Immature natural killer cell (primary cell): ENCODE data around the gene CHST15. TPM values are rescaled to one million over a fixed set of nuclear protein-coding genes. Genes with fewer than 3 reads are reported as not detected.
"Not testable (repeated sequence)": the region's sequence is repeated elsewhere in the genome, so short reads cannot be mapped to it uniquely, and the experiment has no call there.

Experiments
- DNase-seq, 3 donors: peaks; one replicate each; pipeline ENCODE4 v3.0.0; 2022; ENCODE audit warnings: mixed read lengths in 1 of 3
- H3K27ac Mint-ChIP-seq, 6 donors: one replicate each; pipeline ENCODE4 v1.8.0; 2020; ENCODE audit warnings: mixed read lengths in 6 of 6, mild to moderate bottlenecking in 5 of 6, inconsistent platforms in 4 of 6, moderate library complexity in 3 of 6
- H3K27me3 Mint-ChIP-seq, 3 donors: one replicate each; pipeline ENCODE4 v1.8.0; 2020 to 2021; ENCODE audit warnings: low read depth in 3 of 3, mild to moderate bottlenecking in 3 of 3, mixed read lengths in 3 of 3, moderate library complexity in 3 of 3, inconsistent platforms in 1 of 3
- H3K36me3 Mint-ChIP-seq, 3 donors: one replicate each; pipeline ENCODE4 v1.8.0; 2020; ENCODE audit warnings: mixed read lengths in 3 of 3, inconsistent platforms in 2 of 3, mild to moderate bottlenecking in 2 of 3
- H3K4me1 Mint-ChIP-seq, 2 donors: one replicate each; pipeline ENCODE4 v1.8.0; 2020; ENCODE audit warnings: inconsistent platforms in 2 of 2, mild to moderate bottlenecking in 2 of 2, mixed read lengths in 2 of 2, moderate library complexity in 1 of 2
- H3K4me3 Mint-ChIP-seq, 5 donors: one replicate each; pipeline ENCODE4 v1.8.0; 2020; ENCODE audit warnings: mild to moderate bottlenecking in 5 of 5, mixed read lengths in 5 of 5, inconsistent platforms in 3 of 5, moderate library complexity in 3 of 5
- H3K9me3 Mint-ChIP-seq, 6 donors: one replicate each; pipeline ENCODE4 v1.8.0; 2020; ENCODE audit warnings: mild to moderate bottlenecking in 6 of 6, mixed read lengths in 6 of 6, inconsistent platforms in 4 of 6, moderate library complexity in 3 of 6
- polyA plus RNA-seq, 3 donors: library from polyadenylated mRNA; unstranded; fragments of 300-500 nt; fragmentation: Illumina TruSeq; gene quantifications; one replicate each; pipeline ENCODE4 v1.2.3, GENCODE V29; 2021

CHST15 gene
- polyA plus RNA-seq, 3 donors from 2014 or later: 0.07 to 0.20 (median 0.08) TPM

DNA sequence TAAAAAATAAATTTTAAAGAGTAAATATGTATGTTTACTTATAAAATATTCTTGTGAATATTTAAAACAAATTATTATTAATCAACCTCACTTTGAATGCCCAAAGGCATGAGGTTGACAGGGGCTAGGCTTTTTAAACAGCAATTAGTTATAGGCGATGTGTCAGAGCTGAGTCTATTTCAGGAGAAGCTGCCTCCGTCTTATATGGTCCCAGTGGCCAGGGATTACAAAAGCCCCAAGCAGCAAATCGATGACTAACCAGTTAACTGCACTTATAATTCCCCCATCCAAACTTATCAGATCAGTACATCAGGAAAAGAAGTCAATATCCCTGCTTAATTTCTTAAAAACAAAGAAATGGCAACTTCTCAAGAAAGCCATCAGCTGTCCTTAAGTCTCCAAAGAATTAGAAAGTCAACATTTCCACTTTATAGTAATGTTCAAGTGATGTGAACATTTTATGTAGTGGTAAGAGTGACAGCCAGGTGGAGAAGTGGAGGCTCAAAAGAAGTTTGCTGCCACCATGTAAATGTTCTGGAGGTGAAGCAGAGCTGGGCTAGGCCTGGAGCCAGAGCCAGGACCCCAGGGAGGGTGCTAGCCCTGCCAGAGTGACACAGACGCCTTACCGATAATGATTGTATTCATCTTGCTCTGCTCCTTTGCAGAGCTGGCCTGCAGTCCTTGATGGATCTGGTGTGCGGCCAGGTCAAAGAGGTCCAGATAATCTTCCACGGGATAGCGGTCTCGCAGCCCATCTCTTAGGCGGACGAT lies 51.5 kb downstream of the CHST15 start:
- H3K4me1 Mint-ChIP-seq: no peaks in the 10 kb centered on the region
- no peak overlapping the region for H3K27ac Mint-ChIP-seq
- no peaks in the 10 kb centered on the region for H3K36me3 Mint-ChIP-seq
- no peak for DNase-seq
- no peak overlapping the region for H3K4me3 Mint-ChIP-seq
- no peaks in the 10 kb centered on the region for H3K9me3 Mint-ChIP-seq
- peaks cover 2 to 10% (median 6%) of the 10 kb centered on the region in 3 donors for H3K27me3 Mint-ChIP-seq

DNA sequence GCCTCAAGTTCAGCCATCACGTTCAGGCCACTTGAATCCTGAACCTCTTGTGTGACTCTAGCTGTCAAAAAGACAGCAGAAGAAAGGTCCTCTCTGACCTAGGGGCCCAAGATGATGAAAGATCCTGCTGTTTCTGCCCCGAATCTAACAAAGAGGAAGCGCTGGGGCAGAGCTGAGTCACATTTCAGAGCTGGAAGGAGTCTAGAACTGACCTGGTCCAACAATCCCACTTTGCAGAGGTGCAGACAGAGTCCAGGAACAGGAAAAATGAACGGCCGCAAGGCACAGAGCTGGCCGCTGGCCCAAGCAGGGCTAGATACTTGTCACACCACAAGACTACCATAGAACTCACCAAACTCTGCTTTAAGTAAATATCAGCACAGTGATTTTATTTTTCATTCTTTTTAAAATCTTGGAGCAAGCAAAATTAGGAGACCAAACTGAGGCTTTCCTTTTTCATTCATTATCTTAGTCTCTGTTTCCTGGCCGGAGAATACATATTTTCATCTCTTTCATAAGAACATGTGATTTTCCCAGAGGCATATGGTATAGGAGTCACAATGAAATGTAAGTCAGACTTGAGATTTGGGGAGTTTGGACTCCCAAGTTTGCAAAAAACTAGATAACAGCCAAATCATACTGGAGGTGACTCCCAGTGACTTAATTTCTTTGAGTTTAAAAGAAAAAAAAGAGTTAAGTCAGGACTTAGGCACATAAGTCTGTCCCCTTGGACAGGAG lies 52.8 kb downstream of the CHST15 start:
- Mint-ChIP-seq H3K27ac (no peak overlapping the region), H3K9me3 (no peaks in the 10 kb centered on the region), H3K4me1 (peaks cover 3 to 6% of the 10 kb centered on the region in 2 donors), H3K36me3 (no peaks in the 10 kb centered on the region), H3K27me3 (peaks cover 3 to 10% (median 7%) of the 10 kb centered on the region in 3 donors), H3K4me3 (no peak overlapping the region)
- DNase-seq: no peak

DNA sequence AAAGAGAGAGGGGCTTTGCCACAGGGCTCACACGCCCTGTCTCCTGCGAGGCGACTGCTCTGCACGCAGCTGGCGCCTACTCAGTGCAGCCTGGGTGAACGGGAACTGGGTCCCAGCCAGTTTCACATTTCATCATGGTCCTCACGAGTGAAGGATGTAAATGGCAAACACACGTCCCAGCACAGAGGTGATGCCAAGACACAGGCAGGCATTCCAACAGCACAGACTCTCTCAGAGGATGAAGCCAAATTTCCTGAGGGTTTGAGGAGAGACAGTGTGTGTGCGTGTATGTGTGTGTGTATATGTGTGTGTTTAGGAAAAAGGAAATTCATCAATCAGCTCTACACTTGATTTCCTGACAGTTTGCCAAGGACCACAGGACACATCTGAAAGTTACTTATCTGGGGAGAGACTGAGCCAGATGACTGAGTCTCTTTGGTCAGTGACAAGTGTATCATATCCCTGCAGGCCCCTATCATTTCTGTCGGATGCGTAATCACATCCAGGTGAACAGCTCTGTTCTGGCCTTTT lies 53.9 kb downstream of the CHST15 start:
- Mint-ChIP-seq H3K27ac (no peak overlapping the region), H3K9me3 (no peaks in the 10 kb centered on the region)

DNA sequence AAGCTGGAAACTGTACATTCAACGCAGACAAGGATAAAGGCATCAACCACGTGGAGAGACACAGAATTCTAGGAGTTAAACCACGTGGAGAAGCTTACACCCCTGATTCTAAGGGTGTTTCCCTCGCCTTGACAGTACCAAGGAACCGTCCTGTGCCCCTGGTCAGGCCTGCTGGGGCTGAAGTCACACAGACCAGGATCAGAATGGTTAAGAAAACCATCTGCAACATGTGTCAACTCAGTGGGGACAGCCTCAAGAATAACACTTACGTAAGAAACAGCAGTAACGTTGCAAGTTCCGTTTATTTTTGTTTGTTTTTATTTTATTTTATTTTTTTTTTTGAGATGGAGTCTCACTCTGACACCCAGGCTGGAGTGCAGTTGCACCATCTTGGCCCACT lies 55.6 kb downstream of the CHST15 start:
- H3K4me3 Mint-ChIP-seq: no peak overlapping the region
- DNase-seq: no peak
- no peaks in the 10 kb centered on the region for H3K36me3 Mint-ChIP-seq
- no peak overlapping the region for H3K27ac Mint-ChIP-seq
- peaks cover 5 to 9% of the 10 kb centered on the region in 2 donors for H3K4me1 Mint-ChIP-seq
- peaks cover 5 to 8% (median 6%) of the 10 kb centered on the region in 3 donors for H3K27me3 Mint-ChIP-seq
- no peaks in the 10 kb centered on the region for H3K9me3 Mint-ChIP-seq

More for the DNA sequence above, 53.9 kb downstream of the CHST15 start:
- Mint-ChIP-seq H3K4me1 (peaks cover 5 to 9% of the 10 kb centered on the region in 2 donors), H3K36me3 (no peaks in the 10 kb centered on the region), H3K27me3 (peaks cover 5 to 12% (median 6%) of the 10 kb centered on the region in 3 donors), H3K4me3 (no peak overlapping the region)
- no peak for DNase-seq

DNA sequence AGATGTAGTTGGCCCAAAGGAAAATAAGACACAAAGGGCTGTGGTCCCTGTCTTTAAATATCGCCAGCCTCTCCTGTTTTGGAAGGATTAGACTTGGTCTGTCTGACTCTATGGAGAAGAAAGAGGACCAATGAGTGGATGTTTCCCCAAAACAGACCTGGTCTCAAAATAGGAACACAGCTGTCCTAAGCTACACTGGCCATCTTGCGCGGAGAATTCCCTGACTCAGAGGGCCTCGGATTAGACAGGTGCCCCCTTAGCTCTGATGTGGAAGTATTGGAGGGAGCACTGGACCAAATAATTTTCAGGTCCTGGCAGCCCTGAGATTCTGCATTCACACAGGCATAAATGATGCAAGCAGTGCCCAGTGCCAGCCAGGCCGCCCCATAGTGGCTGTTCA lies 56.1 kb downstream of the CHST15 start:
- Mint-ChIP-seq H3K27ac (no peak overlapping the region), H3K4me3 (no peak overlapping the region), H3K36me3 (no peaks in the 10 kb centered on the region), H3K9me3 (no peaks in the 10 kb centered on the region), H3K27me3 (peaks cover 5 to 8% (median 5%) of the 10 kb centered on the region in 3 donors), H3K4me1 (peaks cover 5 to 9% of the 10 kb centered on the region in 2 donors)
- DNase-seq: no peak

DNA sequence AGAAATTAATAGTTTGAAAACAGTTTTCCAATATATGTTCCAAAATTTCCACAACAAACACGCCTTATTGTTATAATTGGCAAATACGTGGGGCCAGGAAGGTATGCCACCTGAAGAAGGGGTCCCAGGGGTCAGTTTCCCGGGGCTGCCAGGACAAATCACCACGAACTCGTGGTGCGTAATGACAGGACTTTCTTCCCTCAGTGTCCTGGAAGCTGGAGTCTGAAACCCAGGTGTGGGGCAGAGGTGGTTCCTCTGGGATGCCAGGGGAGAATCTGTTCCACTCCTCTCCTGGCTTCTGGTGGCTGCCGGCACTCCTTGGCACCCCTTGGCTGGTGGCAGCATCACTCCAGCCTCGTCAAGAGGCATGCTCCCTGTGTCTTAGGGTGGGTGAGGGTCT lies 56.7 kb downstream of the CHST15 start:
- peaks cover 5 to 6% (median 5%) of the 10 kb centered on the region in 3 donors for H3K27me3 Mint-ChIP-seq
- peaks cover 5 to 9% of the 10 kb centered on the region in 2 donors for H3K4me1 Mint-ChIP-seq
- no peak overlapping the region for H3K4me3 Mint-ChIP-seq
- H3K27ac Mint-ChIP-seq: no peak overlapping the region
- H3K9me3 Mint-ChIP-seq: no peaks in the 10 kb centered on the region
- H3K36me3 Mint-ChIP-seq: no peaks in the 10 kb centered on the region
- no peak for DNase-seq

DNA sequence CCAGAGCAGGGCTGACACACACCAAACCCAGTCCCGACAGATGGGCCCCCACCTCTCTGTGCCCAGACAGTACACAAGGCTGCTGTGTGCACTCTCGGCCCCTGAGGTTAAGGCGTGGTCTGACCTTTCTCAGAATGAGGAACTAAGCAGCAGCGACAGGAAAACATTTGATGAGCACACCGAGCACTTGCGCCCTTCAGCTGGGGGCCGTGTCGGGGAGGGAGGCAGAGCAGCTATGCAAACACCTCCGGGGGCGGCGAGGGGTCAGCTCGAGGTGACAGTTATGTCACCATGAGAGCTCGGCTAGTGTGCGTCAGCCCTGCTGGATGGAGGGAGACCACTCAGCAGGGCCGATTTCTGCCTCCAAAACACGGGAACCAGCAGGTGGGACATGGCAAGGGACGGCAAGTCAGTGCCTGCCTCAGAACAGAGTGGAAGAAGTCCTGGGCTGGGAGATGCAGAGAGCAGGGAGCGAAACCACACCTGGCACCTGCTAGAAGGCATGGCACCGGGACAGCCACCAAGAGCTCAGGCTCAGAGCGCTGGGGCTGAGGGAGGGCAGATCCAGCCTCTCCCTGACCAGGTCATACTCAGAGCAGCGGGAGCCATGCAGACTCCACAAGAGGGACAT lies 57.4 kb downstream of the CHST15 start:
- H3K27me3 Mint-ChIP-seq: peaks cover 5 to 6% (median 5%) of the 10 kb centered on the region in 3 donors
- H3K36me3 Mint-ChIP-seq: no peaks in the 10 kb centered on the region
- H3K9me3 Mint-ChIP-seq: no peaks in the 10 kb centered on the region
- H3K4me1 Mint-ChIP-seq: peaks cover 5 to 9% of the 10 kb centered on the region in 2 donors
- peak overlapping the region in 5 of 6 donors; percentile 19 to 59 (median 38) for H3K27ac Mint-ChIP-seq
- DNase-seq: peak in 2 of 3 donors; percentile 6 to 22
- peak overlapping the region in 1 of 5 donors; percentile 6 for H3K4me3 Mint-ChIP-seq

DNA sequence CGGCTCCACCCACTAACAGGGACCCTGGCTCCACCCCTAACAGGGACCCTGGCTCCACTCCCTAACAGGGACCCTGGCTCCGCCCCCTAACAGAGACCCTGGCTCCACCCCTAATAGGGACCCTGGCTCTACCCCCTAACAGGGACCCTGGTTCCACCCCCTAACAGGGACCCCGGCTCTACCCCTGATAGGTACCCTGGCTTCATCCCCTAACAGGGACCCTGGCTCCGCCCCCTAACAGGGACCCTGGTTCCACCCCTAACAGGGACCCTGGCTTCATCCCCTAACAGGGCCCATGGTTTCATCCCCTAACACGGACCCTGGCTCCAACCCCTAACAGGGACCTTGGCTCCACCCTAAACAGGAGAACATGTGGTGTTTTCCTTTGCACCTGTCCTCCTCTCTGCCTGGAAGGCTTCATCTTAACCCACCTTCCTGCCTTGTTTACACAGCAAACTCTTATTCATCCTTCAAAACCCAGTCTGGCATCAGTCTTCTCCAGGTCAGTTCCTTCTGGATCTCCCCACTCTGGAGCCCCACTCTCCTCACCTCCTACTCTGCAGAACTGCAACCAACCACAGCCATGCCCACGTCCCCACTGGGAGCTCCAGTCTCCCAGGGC lies 58.0 kb downstream of the CHST15 start:
- H3K27me3 Mint-ChIP-seq: peaks cover 4 to 6% (median 5%) of the 10 kb centered on the region in 3 donors
- no peak for DNase-seq
- H3K36me3 Mint-ChIP-seq: no peaks in the 10 kb centered on the region
- H3K4me3 Mint-ChIP-seq: peak overlapping the region in 1 of 5 donors; percentile 6
- peak overlapping the region in 5 of 6 donors; percentile 19 to 59 (median 38) for H3K27ac Mint-ChIP-seq
- peaks cover 5 to 9% of the 10 kb centered on the region in 2 donors for H3K4me1 Mint-ChIP-seq
- no peaks in the 10 kb centered on the region for H3K9me3 Mint-ChIP-seq

DNA sequence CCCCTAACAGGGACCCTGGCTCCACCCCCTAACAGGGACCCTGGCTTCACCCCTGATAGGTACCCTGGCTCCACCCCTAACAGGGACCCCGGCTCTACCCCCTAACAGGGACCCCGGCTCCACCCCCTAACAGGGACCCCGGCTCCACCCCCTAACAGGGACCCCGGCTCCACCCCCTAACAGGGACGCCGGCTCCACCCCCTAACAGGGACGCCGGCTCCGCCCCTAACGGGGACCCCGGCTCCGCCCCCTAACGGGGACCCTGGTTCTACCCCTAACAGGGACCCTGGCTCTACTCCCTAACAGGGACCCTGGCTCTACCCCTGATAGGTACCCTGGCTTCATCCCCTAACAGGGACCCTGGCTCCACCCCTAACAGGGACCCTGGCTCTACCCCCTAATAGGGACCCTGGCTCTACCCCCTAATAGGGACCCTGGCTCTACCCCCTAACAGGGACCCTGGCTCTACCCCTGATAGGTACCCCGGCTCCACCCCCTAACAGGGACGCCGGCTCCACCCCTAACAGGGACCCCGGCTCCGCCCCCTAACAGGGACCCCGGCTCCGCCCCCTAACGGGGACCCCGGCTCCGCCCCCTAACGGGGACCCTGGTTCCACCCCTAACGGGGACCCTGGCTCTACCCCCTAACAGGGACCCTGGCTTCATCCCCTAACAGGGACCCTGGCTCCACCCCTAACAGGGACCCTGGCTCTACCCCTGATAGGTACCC lies 58.7 kb downstream of the CHST15 start:
- H3K27me3 Mint-ChIP-seq, H3K4me3 Mint-ChIP-seq, H3K9me3 Mint-ChIP-seq, H3K36me3 Mint-ChIP-seq, H3K4me1 Mint-ChIP-seq, DNase-seq, H3K27ac Mint-ChIP-seq: not testable (repeated sequence)

DNA sequence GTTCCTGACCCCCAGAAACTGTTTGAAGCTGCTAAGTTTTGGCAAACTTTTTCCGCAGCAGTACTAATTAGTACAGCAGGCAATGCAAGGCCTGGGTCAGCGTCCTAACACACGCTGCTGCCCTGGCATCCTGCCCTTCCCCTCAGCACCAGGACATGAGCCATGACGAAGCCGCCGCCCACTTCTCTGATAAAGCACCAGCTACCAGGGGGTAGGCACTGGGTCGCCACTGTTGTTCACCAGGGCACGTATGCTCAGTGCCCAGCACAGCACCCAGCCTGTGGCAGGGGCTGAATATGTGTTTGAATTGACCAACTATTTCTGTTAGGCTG lies 59.5 kb downstream of the CHST15 start:
- H3K27ac Mint-ChIP-seq: no peak overlapping the region
- H3K9me3 Mint-ChIP-seq: no peaks in the 10 kb centered on the region
- peaks cover 3 to 4% (median 3%) of the 10 kb centered on the region in 3 donors for H3K27me3 Mint-ChIP-seq
- H3K36me3 Mint-ChIP-seq: no peaks in the 10 kb centered on the region
- peaks cover 5 to 9% of the 10 kb centered on the region in 2 donors for H3K4me1 Mint-ChIP-seq
- no peak for DNase-seq
- H3K4me3 Mint-ChIP-seq: no peak overlapping the region

DNA sequence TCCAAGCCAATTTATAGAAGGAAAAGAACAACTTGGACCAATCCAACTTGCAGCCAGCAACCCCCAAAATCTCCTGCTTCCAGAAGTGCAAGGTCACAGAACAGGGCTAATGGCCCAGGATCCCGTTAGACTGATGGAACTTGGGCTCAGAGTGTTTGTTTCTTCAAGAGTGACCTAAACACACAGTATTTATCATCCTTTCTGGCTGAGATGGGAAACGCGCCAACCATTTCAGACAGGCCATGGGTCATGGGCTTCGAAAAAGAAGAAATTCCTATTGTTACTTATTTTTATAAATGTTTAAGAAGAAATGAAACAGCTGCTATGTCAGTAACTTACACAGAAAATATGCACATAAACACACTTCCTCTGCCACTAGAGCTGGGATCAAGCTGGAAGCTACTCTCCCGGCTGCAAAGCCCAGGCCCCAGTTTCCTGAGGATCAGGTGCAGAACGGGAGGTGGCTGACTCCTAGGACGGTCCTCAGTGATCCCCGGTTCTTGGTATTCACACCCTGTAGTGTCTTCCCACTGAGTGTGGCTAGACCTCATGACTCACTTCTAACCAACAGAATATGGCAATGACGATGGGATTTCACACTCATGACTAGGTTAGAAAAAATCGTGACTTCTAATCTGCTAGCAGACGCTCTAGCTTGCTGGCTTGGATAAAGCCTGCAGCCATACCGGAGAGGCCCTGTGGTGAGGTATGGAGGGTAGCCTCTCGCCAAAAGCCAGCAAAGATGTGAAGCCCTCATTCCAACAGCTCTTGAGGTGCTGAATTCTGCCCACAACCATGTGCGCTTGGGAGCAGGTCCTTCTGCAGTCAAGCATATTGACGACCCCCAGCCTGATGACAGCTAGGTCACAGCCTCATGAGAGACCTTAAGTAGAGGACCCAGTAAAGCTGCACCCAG lies 60.2 kb downstream of the CHST15 start:
- peaks cover 2 to 4% (median 3%) of the 10 kb centered on the region in 3 donors for H3K27me3 Mint-ChIP-seq
- peaks cover 5 to 9% of the 10 kb centered on the region in 2 donors for H3K4me1 Mint-ChIP-seq
- H3K4me3 Mint-ChIP-seq: no peak overlapping the region
- DNase-seq: no peak
- H3K27ac Mint-ChIP-seq: no peak overlapping the region
- H3K36me3 Mint-ChIP-seq: no peaks in the 10 kb centered on the region
- no peaks in the 10 kb centered on the region for H3K9me3 Mint-ChIP-seq
